Thymus (tissue), 11 donors: ENCODE data around the gene RUNX2. TPM values are rescaled to one million over a fixed set of nuclear protein-coding genes. Genes with fewer than 3 reads are reported as not detected.
"Not testable (repeated sequence)": the region's sequence is repeated elsewhere in the genome, so short reads cannot be mapped to it uniquely, and the experiment has no call there.

Source experiments
- DNase-seq, 9 donors: peaks; one replicate each; pipeline ENCODE4 v3.0.0-alpha.2; 2013; ENCODE audit warnings: low spot score in 9 of 9, low read depth in 6 of 9, missing footprints in 1 of 9
- H3K27ac ChIP-seq, 2 donors: one replicate each; pipeline ENCODE4 v1.5.1; 2013; ENCODE audit warnings: control low read depth in 1 of 2, low read depth in 1 of 2, low read length in 1 of 2, mild to moderate bottlenecking in 1 of 2, moderate library complexity in 1 of 2
- H3K27me3 ChIP-seq, 2 donors: one replicate each; pipeline ENCODE4 v1.5.1; 2013; ENCODE audit warnings: low read length in 1 of 2; ENCODE audit not compliant: control insufficient read depth in 2 of 2, insufficient read depth in 1 of 2
- H3K36me3 ChIP-seq, 2 donors: one replicate each; pipeline ENCODE4 v1.5.1; 2013; ENCODE audit warnings: low read length in 1 of 2, mild to moderate bottlenecking in 1 of 2, moderate library complexity in 1 of 2; ENCODE audit not compliant: control insufficient read depth in 2 of 2, insufficient read depth in 2 of 2
- H3K4me1 ChIP-seq, 2 donors: one replicate each; pipeline ENCODE4 v1.5.1; 2013; ENCODE audit warnings: low read length in 2 of 2; ENCODE audit not compliant: control insufficient read depth in 2 of 2, insufficient read depth in 2 of 2
- H3K4me3 ChIP-seq, 2 donors: one replicate each; pipeline ENCODE4 v1.5.1; 2013; ENCODE audit warnings: low read length in 2 of 2, control low read depth in 1 of 2, mild to moderate bottlenecking in 1 of 2
- H3K9me3 ChIP-seq, 2 donors: one replicate each; pipeline ENCODE4 v1.5.1; 2013; ENCODE audit warnings: low read length in 1 of 2, mild to moderate bottlenecking in 1 of 2; ENCODE audit not compliant: control insufficient read depth in 2 of 2, insufficient read depth in 1 of 2
- WGBS: extraction: QIAGEN DNeasy Blood & Tissue Kit; methylation state at CpG from one replicate; pipeline ENCODE4 v1.1.7; 2013; 5-methylcytosine and 5-hydroxymethylcytosine counted together
- polyA plus RNA-seq: library from polyadenylated mRNA; stranded (reverse); fragments of 200-250 nt; gene quantifications from one replicate; pipeline ENCODE4 v1.2.3, GENCODE V29; 2013
- total RNA-seq: library from RNA; stranded (reverse); fragments of 120-200 nt; gene quantifications from one replicate; pipeline ENCODE4 v1.2.4, GENCODE V29; 2013
- donor health status: healthy.

Gene RUNX2
- total and polyA plus RNA-seq, 2 donors = 3.7 to 7.1 TPM

- H3K4me3 ChIP-seq = no peak overlapping the region
- no peaks in the 10 kb centered on the region for H3K36me3 ChIP-seq
- no peaks in the 10 kb centered on the region for H3K9me3 ChIP-seq
- no peak for DNase-seq
- no peak overlapping the region for H3K27ac ChIP-seq
- 93% methylated on average over 2 of the region's 2 CpGs for WGBS
- H3K27me3 ChIP-seq = no peaks in the 10 kb centered on the region
- peaks cover 0 to 2% of the 10 kb centered on the region in 2 donors for H3K4me1 ChIP-seq
Measured at GRCh38 chr6:45557454-45557853, 229.3 kb downstream of the RUNX2 start.

GRCh38 chr6:45558858-45559257 is 230.7 kb downstream of the RUNX2 start:
- H3K4me1 ChIP-seq = peaks cover 0 to 2% of the 10 kb centered on the region in 2 donors
- no peak for DNase-seq
- no peak overlapping the region for H3K27ac ChIP-seq
- no peak overlapping the region for H3K4me3 ChIP-seq
- H3K36me3 ChIP-seq = no peaks in the 10 kb centered on the region
- no peaks in the 10 kb centered on the region for H3K27me3 ChIP-seq
- H3K9me3 ChIP-seq = no peaks in the 10 kb centered on the region

GRCh38 chr6:45560321-45560820 is 232.2 kb downstream of the RUNX2 start:
- 90% methylated on average over 3 of the region's 3 CpGs for WGBS
- not testable (repeated sequence) for H3K4me1 ChIP-seq, H3K36me3 ChIP-seq, H3K4me3 ChIP-seq, H3K9me3 ChIP-seq, DNase-seq, H3K27ac ChIP-seq, H3K27me3 ChIP-seq

- Histone ChIP-seq H3K36me3 (no peaks in the 10 kb centered on the region), H3K27ac (no peak overlapping the region), H3K9me3 (no peaks in the 10 kb centered on the region), H3K27me3 (no peaks in the 10 kb centered on the region), H3K4me3 (no peak overlapping the region), H3K4me1 (no peaks in the 10 kb centered on the region)
- no peak for DNase-seq
- 97% methylated on average over 4 of the region's 4 CpGs for WGBS
Measured at GRCh38 chr6:45562171-45562570, 234.0 kb downstream of the RUNX2 start.

DNA sequence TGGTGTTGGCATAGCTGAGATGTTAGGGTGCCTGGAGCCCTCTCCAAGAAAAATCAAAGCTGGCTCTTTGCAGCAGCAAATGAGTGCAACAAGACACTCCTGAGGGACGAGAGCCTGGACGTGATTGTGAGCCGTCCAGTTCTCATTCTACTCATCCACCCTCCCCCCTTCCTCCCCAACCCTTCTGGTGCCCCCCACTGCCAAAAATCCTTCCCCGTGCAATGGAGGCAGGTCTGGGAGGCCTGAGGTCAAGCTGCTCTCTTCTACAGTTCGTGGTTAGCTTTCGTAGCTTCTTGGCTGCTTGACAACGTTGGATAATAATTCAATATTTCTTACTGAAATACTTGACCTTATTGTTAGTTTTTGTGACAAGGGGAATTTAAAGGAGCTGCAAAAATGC is 234.9 kb downstream of the RUNX2 start:
- DNase-seq = no peak
- 83% methylated on average over 7 of the region's 7 CpGs for WGBS
- Histone ChIP-seq H3K27me3 (no peaks in the 10 kb centered on the region), H3K9me3 (no peaks in the 10 kb centered on the region), H3K36me3 (no peaks in the 10 kb centered on the region), H3K27ac (no peak overlapping the region), H3K4me3 (no peak overlapping the region), H3K4me1 (no peaks in the 10 kb centered on the region)

- no peak for DNase-seq
- H3K9me3 ChIP-seq = no peaks in the 10 kb centered on the region
- WGBS = 98% methylated on average over 2 of the region's 2 CpGs
- H3K4me1 ChIP-seq = no peaks in the 10 kb centered on the region
- H3K27me3 ChIP-seq = no peaks in the 10 kb centered on the region
- H3K27ac ChIP-seq = no peak overlapping the region
- no peak overlapping the region for H3K4me3 ChIP-seq
- H3K36me3 ChIP-seq = no peaks in the 10 kb centered on the region
Measured at GRCh38 chr6:45563844-45564243, 235.7 kb downstream of the RUNX2 start.

- peaks cover 0 to 2% of the 10 kb centered on the region in 2 donors for H3K4me1 ChIP-seq
- no peaks in the 10 kb centered on the region for H3K9me3 ChIP-seq
- H3K27me3 ChIP-seq = no peaks in the 10 kb centered on the region
- no peak for DNase-seq
- no peaks in the 10 kb centered on the region for H3K36me3 ChIP-seq
- H3K27ac ChIP-seq = no peak overlapping the region
- 95% methylated on average over 4 of the region's 4 CpGs for WGBS
- no peak overlapping the region for H3K4me3 ChIP-seq
Measured at GRCh38 chr6:45566882-45567281, 238.8 kb downstream of the RUNX2 start.

- H3K4me1 ChIP-seq = peaks cover 0 to 2% of the 10 kb centered on the region in 2 donors
Measured at GRCh38 chr6:45567879-45568278, 239.7 kb downstream of the RUNX2 start.

DNA sequence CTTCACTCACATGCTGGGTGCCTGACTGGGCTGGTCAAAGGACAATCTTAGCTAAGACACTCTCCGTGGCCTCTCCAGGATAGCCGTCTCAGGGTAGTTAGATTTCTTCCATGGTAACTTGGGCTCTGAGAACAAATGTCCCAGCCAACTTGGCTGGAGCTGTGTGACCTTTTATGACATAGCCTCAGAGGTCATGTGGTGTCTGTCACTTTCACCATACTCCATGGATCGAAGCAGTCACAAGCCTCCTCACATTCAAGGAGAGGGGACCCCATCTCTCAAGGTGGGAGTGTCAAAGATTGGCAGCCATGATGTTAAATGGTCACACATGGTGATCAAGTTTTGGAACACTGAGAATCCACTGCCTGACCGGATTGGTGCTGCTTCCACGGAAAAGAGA is 240.5 kb downstream of the RUNX2 start:
- Histone ChIP-seq H3K9me3 (no peaks in the 10 kb centered on the region), H3K4me3 (no peak overlapping the region), H3K27ac (no peak overlapping the region), H3K27me3 (no peaks in the 10 kb centered on the region), H3K4me1 (peaks cover 0 to 2% of the 10 kb centered on the region in 2 donors), H3K36me3 (no peaks in the 10 kb centered on the region)
- DNase-seq = no peak
- WGBS = over 99% methylated on average over 5 of the region's 5 CpGs

More at GRCh38 chr6:45567879-45568278, 239.7 kb downstream of the RUNX2 start:
- no peaks in the 10 kb centered on the region for H3K36me3 ChIP-seq
- no peak overlapping the region for H3K4me3 ChIP-seq
- no peak overlapping the region for H3K27ac ChIP-seq
- no peak for DNase-seq
- no peaks in the 10 kb centered on the region for H3K9me3 ChIP-seq
- WGBS = 98% methylated on average over 2 of the region's 2 CpGs
- no peaks in the 10 kb centered on the region for H3K27me3 ChIP-seq
